CD4-positive, alpha-beta T cell treated with Interleukin-2 at 100 ng/mL for 4 hours (primary cell): ENCODE measurements around the gene PPP1R13B.
A peak's percentile ranks its signal among the peaks of the same experiment; 100 is the strongest.

Experiments
- DNase-seq: peaks from one replicate; pipeline ENCODE4 v3.0.0-alpha.2; 2020; ENCODE audit warnings: low spot score

PPP1R13B gene

DNA sequence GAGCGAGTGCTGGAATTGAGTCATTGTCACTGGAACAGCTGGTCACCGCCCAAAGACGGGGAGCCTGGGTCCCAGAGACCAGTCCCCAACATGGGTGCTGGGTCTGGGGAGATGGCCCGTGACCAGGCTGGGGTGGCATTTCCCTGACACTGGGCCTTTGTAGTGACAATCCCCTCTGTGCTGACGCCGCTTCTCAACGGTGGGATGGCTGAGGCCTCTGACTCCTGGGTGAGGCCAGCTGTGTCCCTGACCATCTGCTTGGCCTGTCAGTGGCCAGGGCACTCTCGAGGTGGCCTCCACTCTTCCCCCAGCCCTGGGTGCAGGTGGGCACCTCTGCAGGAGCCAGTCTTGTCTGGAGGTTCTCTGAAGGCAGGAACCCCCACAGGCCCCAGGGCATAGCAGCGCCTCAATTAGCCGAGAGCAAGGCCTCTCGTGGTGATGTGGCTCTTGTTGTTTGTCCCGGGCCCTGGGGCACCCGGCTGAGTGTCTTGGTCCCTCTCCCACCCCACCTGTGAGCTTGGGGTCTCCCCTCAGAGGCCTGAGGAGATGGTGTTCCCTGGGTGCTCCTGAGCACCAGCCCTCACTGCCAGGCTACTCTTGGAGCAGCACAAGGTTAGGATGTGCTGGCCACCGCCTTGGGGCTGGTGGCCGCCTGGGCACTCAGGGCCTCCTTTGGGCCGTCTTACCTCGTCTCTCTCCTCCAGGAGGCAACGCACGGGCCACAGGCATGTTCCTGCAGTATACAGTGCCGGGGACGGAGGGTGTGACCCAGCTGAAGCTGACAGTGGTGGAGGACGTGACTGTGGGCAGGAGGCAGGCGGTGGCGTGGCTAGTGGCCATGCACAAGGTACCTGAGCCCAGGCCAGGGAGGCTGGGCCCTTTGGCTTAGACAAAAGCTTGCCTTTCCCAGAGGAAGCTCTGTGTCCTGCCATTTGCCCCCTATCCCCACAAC, 115.2 kb downstream of the PPP1R13B start:
- no peak for DNase-seq

DNA sequence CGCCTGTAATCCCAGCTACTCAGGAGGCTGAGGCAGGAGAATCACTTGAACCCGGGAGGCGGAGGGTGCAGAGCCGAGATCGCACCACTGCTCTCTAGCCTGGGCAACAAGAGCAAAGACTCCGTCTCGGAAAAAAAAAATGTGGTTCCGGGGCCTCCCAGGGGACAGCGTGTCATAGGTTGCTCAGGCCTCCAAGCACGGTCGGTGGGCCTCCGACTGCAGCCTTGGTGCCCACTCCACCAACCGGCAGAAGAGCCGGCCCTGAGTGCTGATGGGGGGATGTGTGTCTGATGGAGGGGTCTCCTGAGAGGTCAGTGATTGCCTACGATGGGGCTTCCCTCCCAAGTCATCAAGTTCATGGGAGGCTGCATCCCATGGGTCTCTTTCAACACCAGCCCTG, 115.9 kb downstream of the PPP1R13B start:
- no peak for DNase-seq

DNA sequence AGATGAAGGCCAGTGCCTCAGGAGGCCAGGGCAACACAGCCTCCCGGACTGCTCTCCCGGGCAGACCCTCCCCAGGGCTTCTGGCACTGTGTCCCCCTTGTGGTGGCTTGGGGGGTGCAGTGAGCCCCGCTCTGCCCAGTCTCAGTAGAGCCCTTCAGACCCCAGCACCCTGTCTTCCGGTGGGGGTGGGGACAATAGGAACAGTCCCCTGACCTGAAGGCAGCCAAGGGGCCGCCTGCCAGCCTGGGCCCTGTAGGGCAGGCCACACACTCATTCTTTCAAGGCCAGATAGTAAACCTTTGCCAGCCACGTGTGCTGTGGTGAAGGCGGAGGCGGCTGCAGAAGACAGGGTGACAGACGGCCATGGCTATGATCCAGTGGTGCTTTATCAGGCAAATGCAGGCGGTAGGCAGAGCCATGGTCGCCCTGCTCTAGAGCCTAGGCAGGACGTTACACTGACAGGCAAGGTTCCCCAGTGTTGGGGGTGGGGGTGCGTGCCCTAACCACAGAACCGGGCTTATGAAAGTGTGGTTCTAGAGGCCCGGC, 116.8 kb downstream of the PPP1R13B start:
- no peak for DNase-seq

DNA sequence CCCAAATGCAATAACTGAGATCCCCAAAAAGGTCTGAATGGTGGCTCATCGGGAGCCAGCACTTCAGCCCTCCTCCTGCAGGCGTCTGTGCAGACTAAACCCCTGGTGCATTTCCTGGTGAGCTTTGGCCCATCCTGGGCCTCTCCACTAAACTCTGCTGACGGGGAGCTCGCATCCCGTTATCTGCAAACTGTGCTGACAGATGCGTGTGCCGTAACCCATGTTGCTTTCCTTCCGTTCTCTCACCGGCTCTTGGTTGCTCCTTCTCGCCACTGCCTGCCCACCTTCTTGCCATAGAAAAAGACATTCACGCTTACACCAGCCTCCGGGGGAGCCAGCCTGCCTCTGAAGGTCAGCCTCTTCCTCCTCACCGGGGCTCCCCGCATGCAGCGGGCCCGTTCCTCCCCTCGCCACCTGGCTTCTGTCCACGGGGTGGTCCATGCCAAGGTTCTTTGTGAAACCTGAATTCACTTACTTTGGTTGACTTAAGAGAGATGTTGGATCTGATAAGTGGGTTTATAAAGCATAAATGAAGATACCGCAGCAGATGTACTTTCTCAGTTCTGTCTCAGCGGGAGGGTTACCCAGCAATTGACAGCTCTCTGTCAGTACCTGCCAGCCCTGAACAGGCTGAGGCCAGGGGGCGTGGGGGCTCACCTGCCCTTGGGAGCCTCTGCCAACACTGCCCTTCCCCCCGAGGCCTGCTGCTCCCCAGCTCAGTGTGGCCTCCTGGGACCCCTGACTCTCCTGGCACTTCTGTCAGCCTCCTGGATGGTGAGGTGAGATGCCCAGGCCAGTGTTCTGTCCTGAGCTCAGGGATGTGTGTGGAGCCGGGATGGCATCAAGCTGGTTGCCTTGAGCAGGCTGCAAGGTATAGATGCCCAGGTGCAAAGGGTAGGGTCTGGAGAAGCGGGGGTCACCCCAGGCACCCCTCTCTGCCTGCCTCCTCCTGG, 117.6 kb downstream of the PPP1R13B start:
- DNase-seq: no peak

DNA sequence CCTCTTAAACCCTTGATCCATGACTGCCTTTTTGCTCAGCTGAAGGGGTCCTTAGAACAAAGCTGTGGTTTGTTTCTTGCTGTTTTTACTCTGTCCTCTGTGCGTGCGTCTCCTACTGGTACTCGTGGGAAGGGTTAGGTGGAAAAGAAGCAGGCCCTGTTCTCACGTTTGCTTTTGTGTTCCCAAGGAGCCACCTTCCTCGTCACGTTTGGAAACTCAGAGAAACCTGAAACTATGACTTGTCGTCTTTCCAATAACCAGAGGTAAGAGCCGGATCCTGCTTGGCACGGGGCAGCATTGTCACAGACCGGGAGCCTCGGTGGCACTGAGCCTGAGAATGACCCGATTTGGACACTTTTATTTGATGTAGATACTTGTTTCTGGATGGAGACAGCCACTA, 118.7 kb downstream of the PPP1R13B start:
- no peak for DNase-seq

DNA sequence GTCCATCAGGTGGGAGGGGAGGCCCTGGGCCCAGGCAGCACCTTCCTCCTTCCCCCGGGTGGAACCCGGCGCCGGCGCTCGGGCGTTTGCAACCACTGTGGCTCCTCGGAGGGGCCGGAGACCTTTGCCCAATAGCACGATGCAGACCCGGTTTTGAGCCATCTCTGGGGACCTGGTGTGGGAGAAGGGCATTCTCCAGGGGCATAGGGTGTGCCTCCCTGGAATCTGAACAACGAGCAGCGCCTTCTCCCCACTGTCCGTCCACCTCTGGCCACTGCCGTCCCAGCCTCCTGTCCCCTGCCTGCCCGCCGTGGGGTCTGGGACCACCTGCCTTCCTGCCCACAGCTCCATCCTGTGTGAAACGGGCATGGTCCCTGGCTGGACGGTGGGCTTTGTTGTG, 119.2 kb downstream of the PPP1R13B start:
- DNase-seq: no peak

DNA sequence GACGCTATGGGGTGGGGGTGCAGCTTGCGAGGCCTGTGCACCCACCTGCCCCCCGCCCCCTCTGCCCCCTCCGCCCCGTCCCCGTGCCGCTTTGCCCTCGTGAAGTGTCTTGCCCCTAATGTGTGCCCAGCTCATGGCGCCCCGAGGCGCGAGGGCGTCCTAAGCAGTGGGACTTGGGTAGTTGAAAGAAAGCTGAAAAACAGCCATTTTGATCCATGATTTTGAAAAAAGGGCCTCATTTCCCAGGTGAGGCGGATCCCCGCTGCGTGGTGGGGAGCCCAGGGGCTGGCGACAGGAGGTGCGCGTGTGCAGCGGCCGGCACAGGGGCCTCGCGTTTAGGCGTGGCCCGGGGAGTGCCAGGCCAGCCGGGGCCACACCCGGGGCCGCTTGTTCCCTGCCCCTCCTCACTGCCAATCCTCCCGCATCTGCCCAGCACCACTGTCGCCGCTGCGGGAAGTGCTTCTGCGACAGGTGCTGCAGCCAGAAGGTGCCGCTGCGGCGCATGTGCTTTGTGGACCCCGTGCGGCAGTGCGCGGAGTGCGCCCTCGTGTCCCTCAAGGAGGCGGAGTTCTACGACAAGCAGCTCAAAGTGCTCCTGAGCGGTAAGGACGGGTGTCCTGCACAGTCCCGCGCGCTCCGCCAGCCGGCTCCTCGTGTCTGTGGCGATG, 119.9 kb downstream of the PPP1R13B start:
- no peak for DNase-seq

DNA sequence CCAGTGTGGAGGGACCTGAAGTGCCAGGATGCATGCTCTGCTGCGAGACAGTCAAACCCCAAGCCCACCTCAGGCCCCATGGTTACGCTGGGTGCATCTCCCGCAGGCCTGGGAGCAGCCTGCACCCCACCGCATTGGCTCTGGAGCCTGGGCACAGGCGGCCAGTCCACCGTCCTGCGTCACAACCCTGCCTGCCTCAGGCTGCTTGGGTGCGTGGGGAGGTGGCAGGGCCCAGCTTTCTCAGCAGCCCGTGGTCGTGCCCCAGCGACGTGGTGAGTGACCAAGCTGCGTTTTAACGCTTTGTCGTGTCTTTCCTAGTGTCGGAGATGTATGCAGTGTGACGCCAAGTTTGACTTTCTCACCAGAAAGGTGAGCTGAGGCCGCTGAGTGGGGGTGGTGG, 120.9 kb downstream of the PPP1R13B start:
- DNase-seq: no peak

DNA sequence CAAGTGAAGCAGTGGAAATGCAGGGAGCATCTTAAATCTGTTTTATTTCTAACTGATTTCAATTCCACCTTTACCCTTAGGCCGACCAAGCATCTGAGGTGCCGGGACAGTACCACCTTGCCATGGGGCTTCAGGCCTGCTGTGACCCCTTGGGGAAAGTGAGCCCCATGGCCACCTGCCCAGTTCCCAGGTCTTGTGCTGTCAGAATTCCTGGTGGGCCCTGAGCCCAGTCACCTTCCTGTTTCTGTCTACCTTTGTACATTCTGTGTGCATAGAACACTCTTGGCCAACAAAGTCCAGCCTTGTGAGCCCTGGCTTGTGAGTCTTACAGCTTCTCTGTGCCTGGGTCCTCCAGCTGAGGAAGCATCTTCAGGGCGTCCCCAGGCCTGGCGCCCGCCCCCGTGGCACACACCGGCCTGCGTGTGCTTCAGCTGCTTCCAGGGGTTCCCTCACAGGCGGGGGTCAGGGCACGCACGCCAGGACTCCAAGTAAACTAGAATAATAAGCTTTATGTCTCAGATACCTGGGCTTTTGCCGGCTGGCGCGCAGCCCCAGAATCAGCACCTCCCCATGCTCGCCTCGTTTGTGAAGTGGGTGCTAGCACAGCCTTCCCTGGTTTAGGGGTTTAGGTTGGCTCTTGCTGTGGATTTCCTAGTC, 121.5 kb downstream of the PPP1R13B start:
- no peak for DNase-seq

DNA sequence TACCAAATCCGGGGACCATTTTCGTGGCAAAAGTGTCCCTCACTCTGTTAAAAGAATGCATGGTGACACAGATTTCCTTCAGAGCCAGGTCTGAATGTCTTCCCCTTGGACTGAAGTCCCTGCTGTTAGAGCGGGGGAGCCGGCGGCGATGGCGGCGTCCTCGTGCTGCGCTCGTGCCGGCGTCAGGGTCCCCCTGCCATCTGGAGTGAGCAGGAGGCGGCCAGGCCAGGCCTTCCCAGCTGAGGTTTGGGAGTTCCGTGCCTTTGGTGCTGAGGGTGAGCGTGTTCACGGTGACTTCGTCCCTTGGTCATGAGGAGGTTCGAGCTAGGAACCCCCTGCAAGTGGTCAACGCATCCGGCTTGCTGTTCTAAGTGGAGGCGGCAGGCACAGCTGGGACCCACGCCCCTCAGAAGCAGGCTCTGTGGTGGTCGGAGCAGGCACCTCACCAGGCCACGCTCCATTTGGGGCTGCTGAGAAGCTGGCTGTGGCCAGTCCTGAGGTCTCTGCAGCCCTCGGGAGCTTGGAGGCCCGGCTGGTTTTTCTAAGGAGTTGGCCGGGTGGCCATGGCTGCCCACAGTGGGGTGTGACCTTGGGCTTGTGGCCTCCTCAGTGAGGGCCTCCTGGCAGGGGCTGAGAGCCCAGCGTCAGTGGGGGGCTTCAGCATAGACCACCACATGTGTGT, 122.2 kb downstream of the PPP1R13B start:
- no peak for DNase-seq

DNA sequence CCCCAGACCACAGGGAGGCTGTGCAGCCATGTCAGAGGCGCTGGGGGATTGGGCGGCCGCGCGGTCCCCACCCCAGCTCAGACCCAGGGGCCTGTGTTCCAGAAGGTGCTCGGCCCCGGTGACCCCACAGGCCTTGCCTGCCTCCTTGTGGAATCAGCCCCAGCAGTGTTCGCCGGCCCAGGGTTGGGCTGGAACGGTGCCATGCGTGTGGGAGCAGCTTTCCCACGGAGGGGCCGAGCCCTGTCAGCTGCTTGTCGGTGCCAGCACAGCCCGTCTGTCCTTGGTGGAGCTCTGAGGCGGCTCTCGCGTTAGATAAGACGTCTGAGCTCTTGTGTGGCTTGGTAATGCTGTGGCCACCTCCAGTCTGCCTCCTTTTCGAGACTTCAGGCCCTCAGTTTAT, 123.3 kb downstream of the PPP1R13B start:
- DNase-seq: no peak

DNA sequence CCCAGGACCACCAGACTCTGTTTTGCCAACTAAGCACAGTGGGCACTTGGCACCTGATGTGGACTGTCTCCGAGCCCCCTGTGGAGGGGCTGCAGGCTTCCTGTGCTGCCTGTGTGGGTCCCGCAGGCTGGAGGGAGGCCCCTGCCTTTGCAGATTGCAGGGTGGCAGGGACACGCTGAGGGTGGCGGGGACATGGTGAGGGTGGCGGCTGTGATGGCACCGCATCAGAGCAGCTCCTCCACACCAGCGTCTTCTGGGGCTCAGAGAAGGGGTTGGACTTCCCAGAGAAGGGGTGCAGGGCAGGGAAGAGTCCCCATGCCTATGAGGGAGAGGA, 123.7 kb downstream of the PPP1R13B start:
- DNase-seq: no peak

DNA sequence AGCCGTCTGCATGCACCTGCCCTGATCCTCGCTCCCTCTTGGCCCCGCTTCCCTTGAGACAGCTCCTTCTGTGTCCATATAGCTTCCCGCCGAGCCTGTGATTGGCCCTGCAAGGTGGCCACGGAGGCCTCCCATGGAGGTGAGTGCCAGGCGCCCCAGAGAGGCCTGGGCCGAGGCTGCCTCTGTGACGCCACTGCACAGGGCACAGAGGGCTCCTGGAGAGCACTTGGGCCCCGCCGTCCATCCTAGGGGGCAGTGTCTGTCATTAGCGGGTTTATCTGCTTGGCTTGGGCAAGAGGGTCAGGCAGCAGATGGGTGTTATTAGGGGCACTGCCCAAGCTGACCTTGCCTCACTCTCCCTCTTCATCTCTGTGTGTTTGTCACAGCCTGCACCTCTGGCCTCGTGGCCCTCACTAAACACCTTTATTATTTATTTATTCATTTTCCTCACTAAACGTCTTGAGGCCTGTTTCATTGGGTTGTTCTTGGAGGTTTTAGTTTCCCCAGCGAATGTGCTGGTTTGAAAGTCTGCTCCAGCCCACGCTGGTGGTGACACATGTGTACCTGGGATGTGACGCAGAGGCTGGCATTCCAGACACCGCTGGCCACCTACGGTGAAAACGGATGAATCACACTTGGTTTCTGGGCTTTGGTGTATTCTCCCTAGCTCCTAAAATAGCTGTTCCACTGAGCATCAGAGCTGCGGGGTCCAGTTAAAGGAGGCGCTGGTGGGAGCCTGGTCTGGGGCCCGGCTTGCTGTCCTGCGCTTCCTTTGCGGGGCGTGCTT, 125.8 kb downstream of the PPP1R13B start:
- no peak for DNase-seq

DNA sequence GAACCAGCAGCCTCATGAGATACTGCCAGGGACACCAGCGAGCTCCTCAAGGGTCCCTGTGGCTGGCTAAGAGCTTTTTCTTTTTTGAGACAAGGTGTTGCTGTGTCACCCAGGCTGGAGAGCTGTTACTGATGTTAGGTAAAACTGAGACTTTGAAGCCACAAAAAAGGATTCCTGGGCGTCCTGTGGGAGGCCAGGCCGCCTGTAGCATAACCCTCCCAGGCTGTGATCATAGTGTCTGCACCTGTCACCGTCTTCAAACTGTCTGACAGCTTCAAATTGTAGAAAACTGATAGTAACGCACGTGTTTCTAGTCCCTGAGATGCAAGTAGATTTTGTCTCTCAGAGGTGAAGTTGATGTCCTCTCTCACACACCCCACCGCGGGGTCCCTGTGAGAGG, 127.6 kb downstream of the PPP1R13B start:
- no peak for DNase-seq

DNA sequence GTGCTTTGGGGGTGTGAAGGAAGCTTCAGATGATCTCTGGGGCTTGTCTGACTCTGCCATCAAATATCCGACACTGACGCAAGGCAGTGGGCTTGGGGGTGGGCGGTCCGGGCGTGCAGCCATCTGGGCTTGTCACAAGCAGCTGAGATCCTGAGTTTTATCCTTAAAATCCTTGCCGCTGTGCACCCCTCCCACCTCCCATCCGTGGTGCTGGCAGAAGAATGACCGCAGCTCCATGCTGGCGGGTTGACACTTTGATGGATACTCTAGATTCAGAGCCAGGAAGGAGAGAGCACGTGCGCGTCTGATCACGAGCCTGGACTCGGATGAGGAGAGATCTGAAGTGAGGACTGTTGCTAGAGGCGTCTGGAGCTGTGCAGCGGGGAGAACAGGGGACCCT, 128.8 kb downstream of the PPP1R13B start:
- DNase-seq: no peak

DNA sequence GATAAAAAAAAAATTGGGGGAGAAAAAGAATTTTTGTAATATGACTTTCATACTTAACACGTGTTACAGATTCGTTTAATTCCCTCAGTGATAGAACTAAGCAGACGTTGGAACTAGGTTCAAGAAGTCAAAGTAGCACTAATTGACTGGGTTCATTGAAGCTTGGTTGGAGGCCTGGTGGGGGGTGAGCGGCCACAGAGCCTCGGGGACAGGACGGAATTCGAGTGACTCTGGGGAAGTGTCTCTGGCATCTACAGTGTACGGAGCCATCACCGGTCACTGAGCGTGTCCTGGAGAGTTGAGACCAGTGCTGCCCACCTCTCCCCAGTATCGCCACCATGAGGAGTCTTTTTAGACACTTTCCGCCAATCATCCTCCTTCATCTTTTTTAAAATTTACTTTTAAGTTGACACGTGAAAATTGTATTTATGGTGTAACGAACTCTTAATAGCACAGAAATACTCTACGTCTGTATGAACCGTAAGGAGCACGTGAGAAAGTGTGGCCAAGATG, 130.4 kb downstream of the PPP1R13B start:
- no peak for DNase-seq

DNA sequence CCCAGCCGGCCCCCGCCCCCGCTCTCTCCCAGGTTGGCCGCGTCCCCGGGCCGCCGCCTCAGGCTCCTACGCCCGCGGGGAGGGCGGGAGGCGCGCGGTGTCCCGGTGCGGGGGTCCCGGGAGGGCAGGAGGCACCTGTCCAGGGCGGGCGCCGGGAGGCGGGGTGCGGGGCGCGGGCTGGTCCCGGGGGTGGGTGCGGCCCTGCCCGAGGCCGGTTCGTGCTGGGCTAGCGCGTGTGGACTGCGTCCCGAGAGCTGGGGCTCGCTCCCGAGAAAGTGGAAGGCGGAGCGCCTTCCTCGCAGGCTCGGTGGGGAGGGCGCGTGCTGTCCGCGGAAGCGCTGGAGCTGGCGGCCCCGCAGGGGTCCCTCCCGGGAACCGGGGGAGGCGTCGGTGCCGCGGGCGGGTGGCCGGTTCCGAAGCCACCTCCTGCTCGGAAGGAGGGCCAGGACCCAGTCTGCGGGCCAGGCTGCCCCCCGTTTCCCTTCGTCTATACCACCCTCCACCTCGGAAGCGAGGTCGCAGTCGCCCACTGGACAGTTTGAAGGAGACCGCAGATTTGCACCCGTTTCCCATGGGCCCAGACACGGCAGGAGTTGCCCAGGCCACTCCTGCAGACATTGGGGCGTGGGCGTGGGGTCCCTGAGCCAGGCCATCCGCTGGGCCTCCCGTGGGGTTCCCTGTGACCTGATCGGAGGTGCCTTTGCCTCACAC, 131.1 kb downstream of the PPP1R13B start:
- no peak for DNase-seq

DNA sequence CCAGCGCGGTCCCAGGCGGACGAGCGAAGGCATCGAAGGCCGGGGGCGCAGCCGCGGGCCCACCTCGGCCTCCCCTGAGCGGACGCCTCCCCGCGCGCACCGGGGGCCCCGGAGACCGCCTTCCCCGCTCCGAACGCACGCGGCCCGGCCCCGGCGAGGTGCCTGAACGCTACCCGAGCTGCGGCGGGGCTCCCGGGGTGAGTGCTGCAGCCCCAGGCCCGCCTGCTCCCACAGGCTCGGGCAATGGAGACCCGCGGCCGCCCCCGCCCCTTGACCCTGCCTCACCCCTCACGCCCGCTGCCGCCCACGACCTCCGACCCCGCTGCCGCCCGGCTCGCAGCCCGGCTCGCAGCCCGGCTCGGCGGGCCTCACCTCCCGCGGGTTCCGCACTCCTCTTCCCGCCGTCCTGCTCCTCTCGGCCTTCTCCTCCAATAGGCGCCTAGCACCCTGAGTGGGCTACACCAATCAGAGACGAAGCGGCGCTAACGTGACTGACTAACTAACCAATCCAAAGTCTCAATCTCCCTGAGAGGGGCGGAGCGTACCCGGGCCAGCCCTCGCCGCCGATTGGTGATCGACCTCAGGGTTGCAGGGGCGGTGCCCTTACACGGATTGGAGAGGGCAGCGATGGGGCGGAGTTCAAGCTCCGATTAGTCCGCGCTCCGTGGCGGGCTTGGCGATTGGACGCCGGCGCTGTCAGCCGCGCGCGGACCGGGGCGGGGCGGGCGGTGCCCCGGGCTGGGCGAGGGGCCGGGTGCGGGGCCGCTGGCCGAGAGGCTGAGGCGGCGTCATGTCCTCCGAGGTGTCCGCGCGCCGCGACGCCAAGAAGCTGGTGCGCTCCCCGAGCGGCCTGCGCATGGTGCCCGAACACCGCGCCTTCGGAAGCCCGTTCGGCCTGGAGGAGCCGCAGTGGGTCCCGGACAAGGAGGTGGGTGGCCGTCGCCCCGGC, 132.0 kb downstream of the PPP1R13B start, which contains the start of the genes XRCC3 and ZFYVE21:
XRCC3 (minus strand) TSS at position 400 of the 949 bp plus-strand sequence. CDS start 4,364 bp downstream, outside the sequence.
ZFYVE21 (plus strand) TSS at position 759 of the 949 bp plus-strand sequence; CDS start at position 791, 32 bp downstream.
- DNase-seq: peak; percentile 100
